ENCODE measurements around the gene PLLP.

PLLP gene

DNA sequence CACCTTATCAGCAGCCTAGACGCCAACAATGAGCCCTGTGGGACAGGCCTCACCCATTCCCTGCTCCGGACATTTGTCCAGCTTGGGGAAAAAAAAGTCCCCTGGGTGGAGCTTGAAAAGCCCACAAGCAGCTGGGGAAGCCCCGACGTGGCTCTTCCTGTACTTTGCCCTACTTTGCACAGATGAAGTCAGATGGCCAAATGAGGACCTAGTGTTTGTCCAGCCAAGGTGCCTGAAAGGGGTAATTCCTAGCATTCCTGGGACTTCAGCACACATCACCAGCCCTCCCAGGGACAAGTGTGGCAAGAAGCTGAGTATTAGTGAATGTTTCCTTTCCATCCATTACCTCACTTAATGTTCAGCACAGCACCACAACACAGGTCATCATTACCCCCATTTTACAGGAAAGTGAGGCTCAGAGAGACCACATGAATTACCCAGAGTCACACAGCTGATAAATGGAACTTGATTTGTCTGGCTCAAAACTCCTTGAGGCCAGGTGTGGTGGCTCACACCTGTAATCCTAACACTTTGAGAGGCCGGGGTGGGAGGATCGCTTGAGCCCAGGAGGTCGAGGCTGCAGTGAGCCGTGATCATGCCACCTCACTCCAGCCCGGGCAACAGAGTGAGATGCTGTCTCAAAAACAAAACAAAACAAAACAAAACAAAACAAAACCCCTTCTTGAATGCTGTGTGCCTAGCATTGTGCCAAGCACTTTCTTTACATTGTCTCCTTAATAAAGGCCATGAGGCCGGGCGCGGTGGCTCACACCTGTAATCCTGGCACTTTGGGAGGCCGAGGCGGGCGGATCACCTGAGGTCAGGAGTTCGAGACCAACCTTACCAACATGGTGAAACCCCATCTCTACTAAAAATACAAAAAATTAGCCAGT is 19.9 kb upstream of the PLLP start:
- H3K4me2 ChIP-seq = peak overlapping the region; percentile 20 to 67 (median 39); a peak in 18 of 22 replicates
- H3K4me3 ChIP-seq = no peak overlapping the region
- H3K27me3 ChIP-seq = no peaks in the 10 kb centered on the region
- H4K20me1 ChIP-seq = no peaks in the 10 kb centered on the region; a peak in 1 of 22 replicates
- no peak overlapping the region for H3K27ac ChIP-seq
- TF ChIP-seq Cebpa-rat (IDR thresholded peaks at IDR 0.05) = no peak
- H3K9me3 ChIP-seq (replicated peaks in 1 of 11) = no peaks in the 10 kb centered on the region
- H3K4me1 ChIP-seq = peaks cover 6 to 18% (median 15%) of the 10 kb centered on the region in 10 experiments; a peak in 17 of 20 replicates
- H3K9ac ChIP-seq = peak overlapping the region in 1 of 11 experiments; percentile 19; a peak in 1 of 22 replicates
- no peaks in the 10 kb centered on the region for H3K36me3 ChIP-seq

DNA sequence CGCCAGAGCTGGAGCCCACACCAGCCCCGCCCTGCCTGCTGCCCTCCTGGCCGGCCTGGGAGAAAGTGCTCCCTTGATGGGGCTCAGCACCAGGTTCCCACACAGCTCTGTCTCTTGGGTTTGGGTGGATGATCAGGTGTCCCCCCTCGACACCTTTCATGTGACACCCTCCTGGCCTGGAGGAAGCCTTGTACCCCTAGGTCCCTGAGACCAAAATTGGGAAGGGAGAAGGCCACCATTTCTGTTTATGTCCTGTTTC is 19.4 kb upstream of the PLLP start:
- Histone ChIP-seq H4K20me1 (no peaks in the 10 kb centered on the region; a peak in 1 of 22 replicates), H3K9me3 (replicated peaks in 1 of 11) (no peaks in the 10 kb centered on the region), H3K4me2 (peak overlapping the region; percentile 20 to 67 (median 39); a peak in 18 of 22 replicates), H3K27ac (no peak overlapping the region), H3K9ac (peak overlapping the region in 1 of 11 experiments; percentile 19; a peak in 1 of 22 replicates), H3K4me3 (no peak overlapping the region), H3K27me3 (no peaks in the 10 kb centered on the region), H3K4me1 (peaks cover 11 to 23% (median 20%) of the 10 kb centered on the region in 10 experiments), H3K36me3 (no peaks in the 10 kb centered on the region)
- no peak for TF ChIP-seq Cebpa-rat (IDR thresholded peaks at IDR 0.05)

DNA sequence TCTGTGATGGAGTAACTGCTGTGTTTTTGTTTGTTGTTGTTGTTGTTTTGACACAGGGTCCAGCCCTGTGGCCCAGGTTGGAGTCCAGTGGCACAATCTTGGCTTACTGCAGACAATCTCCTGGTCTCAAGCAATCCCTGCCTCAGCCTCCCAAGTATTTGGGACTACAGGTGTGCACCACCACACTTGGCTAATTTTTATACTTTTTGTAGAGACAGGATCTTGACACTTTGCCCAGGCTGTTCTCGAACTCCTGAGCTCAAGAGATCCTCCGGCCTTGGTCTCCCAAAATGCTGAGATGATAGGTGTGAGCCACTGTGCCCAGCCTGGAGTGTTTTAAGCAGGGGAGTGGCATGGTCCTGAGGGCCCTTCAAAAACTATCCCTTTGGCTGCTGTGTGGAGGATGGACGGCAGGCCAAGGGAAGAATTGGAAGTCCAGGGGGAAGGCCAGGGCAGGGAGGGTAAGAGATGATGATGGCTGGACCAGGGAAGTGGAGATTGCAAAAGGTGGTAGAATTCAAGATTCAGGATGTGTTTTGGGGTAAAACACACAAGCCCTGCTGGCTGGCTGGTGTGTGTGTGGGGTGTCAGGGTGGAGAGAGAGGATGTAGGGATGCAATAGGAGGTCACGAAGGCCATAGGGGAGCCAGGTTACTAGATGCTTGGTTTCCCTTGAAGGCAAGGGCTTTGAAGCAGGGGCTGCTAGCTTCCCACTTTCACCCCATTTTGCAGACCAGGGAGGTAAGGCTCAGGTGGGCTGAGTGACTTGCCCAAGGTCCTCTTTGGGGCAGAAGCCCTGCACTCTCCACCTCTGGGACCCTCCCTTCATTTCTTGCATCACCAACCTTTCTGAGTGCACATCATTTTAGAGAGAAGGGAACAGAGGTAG is 18.8 kb upstream of the PLLP start:
- no peaks in the 10 kb centered on the region for H3K9me3 ChIP-seq (replicated peaks in 1 of 11)
- TF ChIP-seq Cebpa-rat (IDR thresholded peaks at IDR 0.05) = no peak
- no peaks in the 10 kb centered on the region for H3K36me3 ChIP-seq
- no peaks in the 10 kb centered on the region for H3K27me3 ChIP-seq
- no peak overlapping the region for H3K9ac ChIP-seq
- no peaks in the 10 kb centered on the region; a peak in 1 of 22 replicates for H4K20me1 ChIP-seq
- peaks cover 15 to 29% (median 24%) of the 10 kb centered on the region in 10 experiments for H3K4me1 ChIP-seq
- H3K4me3 ChIP-seq = no peak overlapping the region
- no peak overlapping the region for H3K27ac ChIP-seq
- peak overlapping the region in 5 of 11 experiments; percentile 32 to 67 (median 50); a peak in 6 of 22 replicates for H3K4me2 ChIP-seq

DNA sequence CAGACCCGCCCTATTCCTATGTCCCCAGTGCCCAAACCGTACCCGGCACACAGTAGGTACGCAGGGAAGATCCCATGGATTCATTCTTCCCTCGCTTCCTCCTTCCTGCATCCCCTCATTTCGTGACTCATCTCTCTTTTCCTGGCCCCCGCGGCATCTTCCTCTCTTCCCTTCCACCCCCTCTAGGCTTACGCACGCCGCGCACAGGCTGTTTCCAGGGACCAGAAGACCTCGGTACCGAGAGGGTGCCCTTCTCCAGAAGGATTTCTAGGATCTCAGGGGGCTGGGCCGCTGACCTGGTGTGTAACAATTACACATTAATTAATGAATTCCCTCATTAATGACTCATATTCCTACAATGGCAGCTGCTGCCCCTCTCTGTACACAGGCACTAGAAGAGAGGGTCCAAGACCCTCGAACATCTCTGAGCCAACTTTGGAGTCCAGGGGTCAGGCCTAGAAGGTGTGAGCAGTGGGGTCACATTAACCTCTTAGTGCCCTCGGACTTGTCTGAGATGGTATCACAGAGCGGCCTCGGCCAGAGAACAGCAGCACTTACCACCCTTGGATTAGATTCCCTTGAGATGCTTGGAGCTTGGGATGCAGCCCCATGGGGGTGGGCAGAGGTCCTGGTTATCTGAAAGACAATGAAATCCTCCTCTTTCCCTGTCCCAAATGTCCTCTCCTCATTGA is 16.8 kb upstream of the PLLP start:
- no peak for TF ChIP-seq Cebpa-rat (IDR thresholded peaks at IDR 0.05)
- H3K9ac ChIP-seq = no peak overlapping the region
- no peaks in the 10 kb centered on the region for H3K36me3 ChIP-seq
- H3K4me3 ChIP-seq = no peak overlapping the region
- H4K20me1 ChIP-seq = no peaks in the 10 kb centered on the region; a peak in 1 of 22 replicates
- H3K4me2 ChIP-seq = peak overlapping the region in 8 of 11 experiments; percentile 4 to 54 (median 41); a peak in 10 of 22 replicates
- peaks cover 15 to 29% (median 24%) of the 10 kb centered on the region in 10 experiments for H3K4me1 ChIP-seq
- H3K27ac ChIP-seq = no peak overlapping the region
- H3K27me3 ChIP-seq = no peaks in the 10 kb centered on the region
- peaks cover 0 to 3% (median 0%) of the 10 kb centered on the region in 11 experiments; a peak in 1 of 22 replicates for H3K9me3 ChIP-seq (replicated peaks in 1 of 11)

DNA sequence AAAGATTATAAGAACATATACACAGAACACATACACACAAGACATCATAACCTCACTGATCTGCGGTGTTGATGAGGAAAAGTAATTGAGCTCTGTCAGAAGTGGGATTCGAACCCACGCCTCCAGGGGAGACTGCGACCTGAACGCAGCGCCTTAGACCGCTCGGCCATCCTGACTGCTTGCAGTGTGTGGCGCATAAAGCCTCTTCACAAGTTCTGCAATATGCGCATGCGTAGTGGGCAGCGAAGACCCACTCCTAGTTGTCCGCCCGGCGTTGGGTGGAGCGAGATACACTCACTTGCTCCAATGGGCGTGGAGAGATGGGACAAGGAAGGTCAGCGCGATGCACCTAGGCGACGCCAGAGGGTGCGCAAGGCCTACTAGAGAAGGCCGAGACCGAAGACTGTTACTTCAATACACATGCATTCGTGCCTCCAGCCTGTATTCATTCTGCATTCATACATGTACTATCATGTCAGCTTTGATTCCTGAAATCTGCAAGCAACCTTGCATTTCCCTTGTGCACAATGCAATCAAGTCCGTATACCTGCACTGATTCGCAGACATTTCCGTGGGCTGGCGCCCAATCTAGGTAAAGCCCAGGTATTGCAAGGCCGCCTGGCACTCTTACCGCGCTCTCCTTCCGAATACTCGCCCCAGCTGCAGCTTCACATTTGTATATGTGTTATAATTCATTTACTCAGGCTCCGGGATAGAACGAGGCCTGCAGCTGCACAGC is 16.1 kb upstream of the PLLP start:
- Histone ChIP-seq H3K4me2 (peak overlapping the region; percentile 66 to 91 (median 73)), H3K9me3 (replicated peaks in 1 of 11) (peaks cover 0 to 3% (median 0%) of the 10 kb centered on the region in 11 experiments; a peak in 1 of 22 replicates), H4K20me1 (no peaks in the 10 kb centered on the region; a peak in 1 of 22 replicates), H3K4me3 (peak overlapping the region; percentile 51 to 70 (median 62)), H3K27me3 (no peaks in the 10 kb centered on the region), H3K36me3 (no peaks in the 10 kb centered on the region), H3K9ac (peak overlapping the region; percentile 68 to 82 (median 79)), H3K4me1 (peaks cover 15 to 29% (median 24%) of the 10 kb centered on the region in 10 experiments), H3K27ac (peak overlapping the region; percentile 68 to 86 (median 78); a peak in 21 of 22 replicates)
- TF ChIP-seq Cebpa-rat (IDR thresholded peaks at IDR 0.05) = no peak

DNA sequence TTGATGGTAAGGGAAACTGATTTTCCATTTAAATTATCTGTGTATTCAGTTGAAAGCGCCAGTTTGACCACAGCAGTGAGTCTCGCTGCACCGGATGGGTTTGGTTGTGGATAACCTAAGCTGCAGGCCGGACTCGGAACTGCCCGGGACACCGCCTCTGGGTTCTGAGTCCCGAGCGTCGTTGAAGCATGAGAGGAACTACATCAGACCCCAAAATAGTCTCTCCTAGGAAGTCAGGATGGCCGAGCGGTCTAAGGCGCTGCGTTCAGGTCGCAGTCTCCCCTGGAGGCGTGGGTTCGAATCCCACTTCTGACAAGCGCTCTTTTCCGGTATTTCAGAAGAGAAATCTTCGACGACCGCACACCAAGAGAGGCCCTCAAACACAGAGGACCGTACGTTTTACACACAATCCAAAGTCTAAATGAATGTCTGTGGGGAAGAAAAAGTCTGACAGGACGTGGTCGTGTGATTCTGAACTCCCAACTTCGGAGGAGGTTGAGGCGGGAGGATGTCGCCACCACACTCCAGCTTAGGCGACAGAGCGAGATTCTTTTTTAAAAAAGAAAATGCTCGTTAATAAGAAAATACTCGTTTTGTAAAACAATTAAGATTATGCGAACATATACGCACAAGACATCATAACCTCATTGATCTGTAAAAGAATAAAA is 15.4 kb upstream of the PLLP start:
- peak overlapping the region; percentile 68 to 86 (median 78) for H3K27ac ChIP-seq

DNA sequence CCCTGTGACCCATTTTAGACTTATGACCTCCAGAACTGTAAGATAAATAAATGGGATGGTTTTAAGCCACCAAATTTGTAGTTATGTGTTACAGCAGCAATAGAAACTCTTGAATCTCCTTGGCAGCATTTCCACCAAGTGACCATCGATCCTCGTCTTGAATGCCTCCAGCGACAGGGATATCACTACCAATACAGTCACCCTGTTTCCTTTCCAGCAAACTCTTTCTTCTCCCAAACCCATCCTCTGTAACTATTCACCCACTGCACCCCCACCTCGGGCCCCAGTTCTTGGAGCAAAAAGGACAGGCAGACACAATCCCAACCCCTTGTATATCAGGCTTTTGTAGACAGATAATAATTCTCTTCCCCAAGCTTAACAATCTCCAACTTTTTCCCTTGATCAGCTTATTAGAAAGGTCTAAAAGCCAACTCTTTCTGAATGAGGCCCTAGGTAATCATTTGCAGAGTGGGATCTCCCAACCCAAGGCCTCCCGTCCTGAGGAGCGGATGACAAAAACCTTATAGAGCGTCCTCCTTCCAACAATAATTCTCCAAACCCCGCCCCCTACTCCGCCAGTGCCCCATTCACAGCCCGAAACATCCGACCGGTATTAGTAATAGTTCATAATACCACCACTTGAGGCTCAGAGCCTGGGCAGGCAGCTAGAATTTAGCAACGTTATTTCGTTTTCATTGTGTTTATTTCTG is 14.7 kb upstream of the PLLP start:
- Histone ChIP-seq H4K20me1 (no peaks in the 10 kb centered on the region), H3K4me2 (peak overlapping the region; percentile 66 to 91 (median 73)), H3K9ac (peak overlapping the region; percentile 68 to 82 (median 79)), H3K36me3 (no peaks in the 10 kb centered on the region), H3K4me1 (peaks cover 13 to 24% (median 20%) of the 10 kb centered on the region in 10 experiments), H3K4me3 (peak overlapping the region; percentile 51 to 70 (median 62)), H3K27ac (peak overlapping the region; percentile 68 to 86 (median 78); a peak in 21 of 22 replicates), H3K9me3 (replicated peaks in 1 of 11) (peaks cover 0 to 3% (median 0%) of the 10 kb centered on the region in 11 experiments; a peak in 1 of 22 replicates), H3K27me3 (no peaks in the 10 kb centered on the region)
- TF ChIP-seq Cebpa-rat (IDR thresholded peaks at IDR 0.05) = no peak

More for the DNA sequence above, 15.4 kb upstream of the PLLP start:
- Histone ChIP-seq H3K4me3 (peak overlapping the region; percentile 51 to 70 (median 62)), H3K9me3 (replicated peaks in 1 of 11) (peaks cover 0 to 3% (median 0%) of the 10 kb centered on the region in 11 experiments; a peak in 1 of 22 replicates), H4K20me1 (no peaks in the 10 kb centered on the region), H3K9ac (peak overlapping the region; percentile 68 to 82 (median 79)), H3K4me2 (peak overlapping the region; percentile 66 to 91 (median 73)), H3K27me3 (no peaks in the 10 kb centered on the region), H3K4me1 (peaks cover 15 to 29% (median 24%) of the 10 kb centered on the region in 10 experiments), H3K36me3 (no peaks in the 10 kb centered on the region)
- no peak for TF ChIP-seq Cebpa-rat (IDR thresholded peaks at IDR 0.05)
